GM21825 (cell line): Measurements from ENCODE around the gene SNAI1.
A peak's percentile ranks its signal among the peaks of the same experiment; 100 is the strongest.
"Not testable (repeated sequence)": the region's sequence is repeated elsewhere in the genome, so short reads cannot be mapped to it uniquely, and the experiment has no call there.

Experiments
- ATAC-seq: cut with Tn5 transposase; IDR thresholded peaks from one replicate; pipeline ENCODE4 v1.9.1; 2021; ENCODE audit warnings: mild to moderate bottlenecking, moderate library complexity; ENCODE audit not compliant: unreplicated experiment

The SNAI1 gene

GRCh38 chr20:49982346-49983122 is at the start of gene SNAI1:
TSS of gene SNAI1 (plus strand) at chr20:49982980. CDS start at chr20:49983060, 80 bp downstream.
- peak; percentile 67 for ATAC-seq

- no peak for ATAC-seq
Measured at GRCh38 chr20:49935746-49936152, 47.0 kb upstream of the SNAI1 start.

GRCh38 chr20:49936153-49937026 is 46.4 kb upstream of the SNAI1 start, which contains the start of gene RNF114:
TSS of gene RNF114 (plus strand) at chr20:49936397. CDS start at chr20:49936413, 16 bp downstream.
- ATAC-seq, result peak; percentile 71

- ATAC-seq, result peak; percentile 8
Measured at GRCh38 chr20:49937027-49937929, 45.5 kb upstream of the SNAI1 start.

- ATAC-seq, result no peak
Measured at GRCh38 chr20:49938173-49939163, 44.3 kb upstream of the SNAI1 start.

- ATAC-seq, result no peak
Measured at GRCh38 chr20:49941456-49941855, 41.3 kb upstream of the SNAI1 start.

GRCh38 chr20:49942303-49942702 is 40.5 kb upstream of the SNAI1 start:
- ATAC-seq, result no peak

GRCh38 chr20:49942942-49943341 is 39.8 kb upstream of the SNAI1 start:
- ATAC-seq, result no peak

GRCh38 chr20:49945306-49945700 is 37.5 kb upstream of the SNAI1 start:
- no peak for ATAC-seq

- no peak for ATAC-seq
Measured at GRCh38 chr20:49945701-49946477, 36.9 kb upstream of the SNAI1 start.

- no peak for ATAC-seq
Measured at GRCh38 chr20:49948178-49948577, 34.6 kb upstream of the SNAI1 start.

GRCh38 chr20:49948809-49949507 is 33.8 kb upstream of the SNAI1 start:
- ATAC-seq, result no peak

- no peak for ATAC-seq
Measured at GRCh38 chr20:49951151-49951550, 31.6 kb upstream of the SNAI1 start.

GRCh38 chr20:49955167-49955566 is 27.6 kb upstream of the SNAI1 start:
- no peak for ATAC-seq

- ATAC-seq, result not testable (repeated sequence)
Measured at GRCh38 chr20:49955830-49956396, 26.9 kb upstream of the SNAI1 start.

GRCh38 chr20:49956689-49957088 is 26.1 kb upstream of the SNAI1 start:
- no peak for ATAC-seq

GRCh38 chr20:49957089-49957938 is 25.5 kb upstream of the SNAI1 start:
- ATAC-seq, result not testable (repeated sequence)
